Activated naive CD4-positive, alpha-beta T cell treated with anti-CD3 and anti-CD28 coated beads, Interleukin-2, amount 50 U/mL, for 16 hours (primary cell): ENCODE data around the gene CCT8L2.
"Not testable (repeated sequence)": the region's sequence is repeated elsewhere in the genome, so short reads cannot be mapped to it uniquely, and the experiment has no call there.

ENCODE experiments used
- DNase-seq: peaks from one replicate; pipeline ENCODE4 v3.0.0-alpha.2; 2020

CCT8L2 gene

DNA sequence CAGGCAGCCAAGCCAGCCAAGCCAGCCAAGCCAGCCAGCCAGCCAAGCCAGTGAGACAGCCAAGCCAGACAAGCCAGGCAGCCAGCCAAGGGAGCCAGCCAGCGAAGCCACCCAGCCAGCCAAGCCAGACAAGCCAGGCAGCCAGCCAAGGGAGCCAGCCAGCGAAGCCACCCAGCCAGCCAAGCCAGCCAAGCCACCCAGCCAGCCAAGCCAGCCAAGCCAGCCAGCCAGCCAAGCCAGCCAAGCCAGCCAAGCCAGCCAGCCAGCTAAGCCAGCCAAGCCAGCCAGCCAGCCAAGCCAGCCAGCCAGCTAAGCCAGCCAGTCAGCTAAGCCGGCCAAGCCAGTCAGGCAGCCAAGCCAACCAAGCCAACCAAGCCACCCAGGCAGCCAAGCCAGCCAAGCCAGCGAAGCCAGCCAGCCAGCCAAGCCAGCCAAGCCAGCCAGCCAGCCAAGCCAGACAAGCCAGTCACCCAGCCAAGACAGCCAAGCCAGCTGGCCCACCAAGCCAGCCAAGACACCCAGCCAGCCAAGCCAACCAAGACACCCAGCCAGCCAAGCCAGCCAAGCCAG lies 34.1 kb downstream of the CCT8L2 start:
- DNase-seq: not testable (repeated sequence)

- DNase-seq: not testable (repeated sequence)
Measured at GRCh38 chr22:16557511-16557910, 35.1 kb downstream of the CCT8L2 start.

DNA sequence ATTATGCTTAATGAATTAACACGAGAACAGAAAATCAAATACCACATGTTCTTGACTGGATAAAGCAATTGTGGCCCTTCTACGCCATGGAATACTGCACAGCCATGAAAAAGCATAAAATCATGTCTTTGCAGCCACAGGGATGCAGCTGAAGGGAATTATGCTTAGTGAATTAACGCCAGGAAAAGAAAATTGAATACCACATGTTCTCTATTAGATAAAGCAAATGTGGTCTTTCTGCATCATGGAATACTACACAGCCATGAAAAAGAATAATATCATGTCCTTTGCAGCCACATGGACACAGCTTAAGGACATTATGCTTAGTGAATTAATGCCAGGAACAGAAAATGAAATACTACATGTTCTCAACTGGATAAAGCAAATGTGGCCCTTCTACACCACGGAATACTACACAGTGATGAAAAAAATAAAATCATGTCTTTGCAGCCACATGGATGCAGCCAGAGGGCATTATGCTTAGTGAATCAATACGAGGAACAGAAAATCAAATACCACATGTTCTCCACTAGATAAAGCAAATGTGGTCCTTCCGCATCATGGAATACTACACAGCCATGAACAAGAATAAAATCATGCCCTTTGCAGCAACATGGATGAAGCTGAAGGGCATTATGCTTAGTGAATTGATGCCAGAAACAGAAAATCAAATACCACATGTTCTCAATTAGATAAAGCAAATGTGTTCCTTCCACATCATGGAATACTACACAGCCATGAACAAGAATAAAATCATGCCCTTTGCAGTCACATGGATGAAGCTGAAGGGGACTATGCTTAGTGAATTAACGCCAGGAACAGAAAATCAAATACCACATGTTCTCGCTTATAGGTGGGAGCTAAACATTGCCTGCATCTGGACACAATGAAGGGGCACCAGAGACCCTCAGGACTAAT lies 37.3 kb downstream of the CCT8L2 start:
- DNase-seq: not testable (repeated sequence)

DNA sequence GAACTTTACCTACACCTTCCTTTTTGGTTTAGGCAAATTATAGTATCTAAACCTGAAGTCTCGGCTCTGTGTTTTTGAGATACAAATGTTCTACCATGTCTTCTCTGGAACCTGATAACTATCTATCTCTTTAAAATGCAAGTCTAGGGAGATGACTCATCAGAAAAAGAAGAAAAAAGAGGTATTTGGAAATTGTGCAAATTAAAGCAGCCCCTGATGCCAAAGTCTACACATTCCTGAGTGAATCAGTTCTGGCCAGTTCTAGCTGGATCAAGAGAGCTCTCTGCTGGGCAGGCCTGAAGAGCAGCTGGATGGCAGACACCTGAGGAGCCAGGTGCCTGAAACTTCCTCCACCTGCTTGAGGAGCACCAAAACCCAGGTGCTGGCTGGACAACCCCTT lies 49.3 kb downstream of the CCT8L2 start:
- not testable (repeated sequence) for DNase-seq
